Peyer's patch (tissue), 4 donors: ENCODE measurements around the gene ATRN. TPM values are rescaled to one million over a fixed set of nuclear protein-coding genes. Genes with fewer than 3 reads are reported as not detected.
A peak's percentile ranks its signal among the peaks of the same experiment; 100 is the strongest.

Experiments
- DNase-seq, 3 donors: peaks; one replicate each; pipeline ENCODE4 v3.0.0-alpha.2; 2017 to 2019
- H3K27ac ChIP-seq, 4 donors: fragments of 200-600 bp; sonication (generic); one replicate each; pipeline ENCODE4 v1.5.1; 2016 to 2019
- H3K27me3 ChIP-seq, 2 donors: fragments of 200-600 bp; sonication (generic); one replicate each; pipeline ENCODE4 v1.5.1; 2019
- H3K36me3 ChIP-seq, 3 donors: fragments of 200-600 bp; sonication (generic); one replicate each; pipeline ENCODE4 v1.5.1; 2016 to 2019
- H3K4me1 ChIP-seq, 4 donors: fragments of 200-600 bp; sonication (generic); one replicate each; pipeline ENCODE4 v1.5.1; 2016 to 2019
- H3K4me3 ChIP-seq, 4 donors: fragments of 200-600 bp; sonication (generic); 1 replicate in 3 of 4; 2 replicates in 1 of 4; pipeline ENCODE4 v1.5.1; 2016 to 2019; ENCODE audit warnings: mild to moderate bottlenecking in 1 of 4
- H3K9me3 ChIP-seq, 4 donors: fragments of 200-600 bp; sonication (generic); one replicate each; pipeline ENCODE4 v1.5.1; 2016 to 2019; ENCODE audit warnings: mild to moderate bottlenecking in 1 of 4
- POLR2A ChIP-seq, 2 donors: fragments of 450-650 bp; IDR thresholded peaks; one replicate each; pipeline ENCODE4 v1.5.1; 2017; ENCODE audit warnings: antibody characterized with exemption in 2 of 2, mild to moderate bottlenecking in 2 of 2, moderate library complexity in 2 of 2
- total RNA-seq, 4 donors: library from RNA; depleted of rRNA; stranded (reverse); fragments of >200 nt; gene quantifications; one replicate each; pipeline ENCODE4 v1.1.0, GENCODE V29; 2016
- TF ChIP-seq, protein P1 (sequence below), 6 experiments: fragments of 450-650 bp in 4 of 6; fragments of 200-600 bp in 2 of 6; sonication (generic) in 1 of 6; IDR thresholded peaks; one replicate each; pipeline ENCODE4 v1.5.1; 2017 to 2019; ENCODE audit warnings: antibody characterized with exemption in 6 of 6, mild to moderate bottlenecking in 3 of 6, moderate library complexity in 1 of 6

Gene ATRN
- total RNA-seq, 4 donors from 2014 or later = 14.9 to 99.5 (median 54.9) TPM

DNA sequence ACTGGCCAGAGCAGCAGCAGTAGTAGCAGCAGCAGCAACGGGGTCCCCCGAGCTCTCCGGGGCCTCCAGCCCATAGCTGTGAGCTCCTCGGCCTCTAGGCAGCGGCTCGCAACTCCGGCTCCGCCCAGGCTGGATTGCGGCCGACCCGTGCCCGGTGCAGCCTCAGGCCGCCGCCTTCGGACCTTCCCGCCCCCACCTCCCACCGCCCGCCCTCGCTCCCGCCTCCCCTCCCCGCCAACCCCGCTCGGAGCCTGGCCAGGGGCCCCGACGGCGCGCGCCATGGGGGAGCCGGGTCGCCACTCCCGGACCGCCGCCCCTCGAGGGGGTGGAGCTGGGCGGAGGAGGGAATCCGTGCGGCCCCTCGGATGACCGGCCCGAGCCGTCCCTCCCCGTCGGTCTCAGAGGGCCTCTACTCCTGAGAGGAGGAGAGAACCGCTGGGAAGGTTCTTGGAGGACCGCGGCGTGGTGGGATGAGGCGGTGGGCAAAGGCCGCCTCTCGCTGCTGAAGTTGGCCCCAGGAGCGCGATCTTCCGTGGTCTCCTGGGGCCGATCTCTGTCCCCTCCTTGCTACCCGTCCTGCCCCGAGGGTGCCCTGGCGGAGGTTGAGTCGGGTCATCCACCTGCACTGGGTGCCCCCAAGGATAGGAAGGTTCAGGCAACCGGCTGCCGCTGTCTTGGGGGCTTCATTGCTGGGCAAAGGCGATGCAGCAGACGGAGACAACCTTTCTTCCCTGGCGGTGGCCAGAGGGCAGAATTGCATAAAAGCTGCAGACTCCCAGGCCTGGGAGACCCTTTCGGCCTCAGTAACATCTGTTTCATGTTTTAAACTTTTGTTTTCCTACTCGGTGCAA is 211.3 kb downstream of the ATRN start, which contains the start of gene ADAM33:
Gene ADAM33, minus strand, starts transcription at position 80 of the 851 bp plus-strand sequence. Its CDS starts 6 bp downstream, at position 74.
- H3K27ac ChIP-seq = peak within 1 kb of the TSS; percentile 49 to 84 (median 70)
- no peaks in the 10 kb centered on the region for H3K27me3 ChIP-seq

DNA sequence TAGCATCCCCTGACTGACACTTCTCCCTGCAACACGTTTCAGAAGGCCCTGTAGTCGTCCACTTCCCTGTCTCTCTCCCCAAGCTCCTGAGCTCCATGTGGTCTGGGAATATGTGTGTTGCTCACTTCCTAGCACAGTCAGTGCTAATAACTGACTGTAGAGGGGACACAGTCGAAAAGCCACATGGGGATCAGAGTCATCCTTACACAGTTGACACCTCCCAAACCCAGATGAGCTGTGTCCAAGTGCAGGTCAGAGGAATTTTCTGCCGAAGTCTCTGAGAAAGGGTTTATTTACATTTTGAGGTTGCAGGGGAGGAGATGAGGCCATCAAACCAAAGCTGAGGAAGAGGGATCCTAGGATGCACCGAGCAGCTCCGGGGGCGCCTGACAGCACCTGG is 214.5 kb downstream of the ATRN start:
- H3K27me3 ChIP-seq = no peaks in the 10 kb centered on the region
- no peaks in the 10 kb centered on the region for H3K36me3 ChIP-seq
- no peaks in the 10 kb centered on the region for H3K9me3 ChIP-seq
- no peak overlapping the region for H3K4me3 ChIP-seq
- no peak for TF ChIP-seq POLR2A (IDR thresholded peaks at IDR 0.05)
- TF ChIP-seq, protein P1, sequence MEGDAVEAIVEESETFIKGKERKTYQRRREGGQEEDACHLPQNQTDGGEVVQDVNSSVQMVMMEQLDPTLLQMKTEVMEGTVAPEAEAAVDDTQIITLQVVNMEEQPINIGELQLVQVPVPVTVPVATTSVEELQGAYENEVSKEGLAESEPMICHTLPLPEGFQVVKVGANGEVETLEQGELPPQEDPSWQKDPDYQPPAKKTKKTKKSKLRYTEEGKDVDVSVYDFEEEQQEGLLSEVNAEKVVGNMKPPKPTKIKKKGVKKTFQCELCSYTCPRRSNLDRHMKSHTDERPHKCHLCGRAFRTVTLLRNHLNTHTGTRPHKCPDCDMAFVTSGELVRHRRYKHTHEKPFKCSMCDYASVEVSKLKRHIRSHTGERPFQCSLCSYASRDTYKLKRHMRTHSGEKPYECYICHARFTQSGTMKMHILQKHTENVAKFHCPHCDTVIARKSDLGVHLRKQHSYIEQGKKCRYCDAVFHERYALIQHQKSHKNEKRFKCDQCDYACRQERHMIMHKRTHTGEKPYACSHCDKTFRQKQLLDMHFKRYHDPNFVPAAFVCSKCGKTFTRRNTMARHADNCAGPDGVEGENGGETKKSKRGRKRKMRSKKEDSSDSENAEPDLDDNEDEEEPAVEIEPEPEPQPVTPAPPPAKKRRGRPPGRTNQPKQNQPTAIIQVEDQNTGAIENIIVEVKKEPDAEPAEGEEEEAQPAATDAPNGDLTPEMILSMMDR (IDR thresholded peaks at IDR 0.05) = no peak
- peaks cover 0 to 16% (median 2%) of the 10 kb centered on the region in 4 donors for H3K4me1 ChIP-seq
- H3K27ac ChIP-seq = no peak overlapping the region
- no peak for DNase-seq

More for the DNA sequence above, 211.3 kb downstream of the ATRN start, which contains the start of gene ADAM33:
- Histone ChIP-seq H3K4me1 (peaks cover 0 to 27% (median under 1%) of the 10 kb centered on the region in 4 donors), H3K4me3 (peak within 1 kb of the TSS; percentile 24 to 57 (median 38)), H3K36me3 (no peaks in the 10 kb centered on the region), H3K9me3 (no peaks in the 10 kb centered on the region)
- DNase-seq = no peak
- no peak for TF ChIP-seq POLR2A (IDR thresholded peaks at IDR 0.05)
- TF ChIP-seq, protein P1 (IDR thresholded peaks at IDR 0.05) = no peak

DNA sequence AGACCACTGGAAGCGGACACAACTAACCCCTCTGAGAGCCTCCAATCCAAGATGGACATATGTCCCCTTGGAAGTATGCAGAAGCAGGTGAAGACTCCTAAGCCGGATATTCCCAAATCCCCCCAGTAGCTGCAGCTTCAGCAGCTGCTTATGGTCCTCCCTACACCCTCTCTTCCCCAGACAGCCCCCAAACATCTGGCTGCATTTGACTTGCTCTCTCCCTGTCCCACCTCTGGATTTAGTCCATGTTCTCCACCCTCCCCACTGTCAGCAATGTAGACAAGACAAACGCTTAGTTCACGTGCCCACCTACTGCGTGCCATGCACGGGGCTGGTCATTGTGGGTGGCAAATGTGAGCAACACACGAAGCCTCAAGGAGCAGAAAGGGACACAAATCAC is 215.6 kb downstream of the ATRN start:
- Histone ChIP-seq H3K36me3 (no peaks in the 10 kb centered on the region), H3K4me1 (peaks cover 0 to 9% (median 2%) of the 10 kb centered on the region in 4 donors), H3K27me3 (no peaks in the 10 kb centered on the region), H3K4me3 (no peak overlapping the region), H3K27ac (peak overlapping the region in 3 of 4 donors; percentile 42 to 55 (median 52)), H3K9me3 (no peaks in the 10 kb centered on the region)
- no peak for DNase-seq
- TF ChIP-seq POLR2A (IDR thresholded peaks at IDR 0.05) = no peak
- TF ChIP-seq, protein P1 (IDR thresholded peaks at IDR 0.05) = no peak

DNA sequence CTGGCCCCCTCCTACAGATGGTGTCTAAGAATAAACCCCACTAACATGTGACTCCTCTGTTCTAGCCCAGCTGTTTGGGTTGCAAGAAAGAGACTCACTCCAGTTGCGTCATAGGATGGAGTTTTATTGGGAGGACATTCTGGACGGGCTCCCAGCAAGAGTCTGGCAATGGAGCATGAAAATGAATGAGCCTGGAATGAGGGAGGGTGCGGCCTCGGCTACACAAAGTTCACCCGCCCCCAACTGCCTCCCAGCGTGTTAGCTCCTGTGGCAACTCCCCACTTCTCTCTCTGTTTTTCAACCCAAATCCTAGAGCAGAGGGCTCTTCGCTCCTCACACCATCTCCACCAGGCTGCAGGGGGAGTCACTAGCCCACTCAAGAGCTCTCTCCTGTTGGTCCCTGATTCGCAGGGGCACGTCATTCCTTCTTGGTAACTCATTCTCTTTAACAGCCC is 216.1 kb downstream of the ATRN start:
- no peak for TF ChIP-seq POLR2A (IDR thresholded peaks at IDR 0.05)
- TF ChIP-seq, protein P1 (IDR thresholded peaks at IDR 0.05) = no peak
- H3K36me3 ChIP-seq = no peaks in the 10 kb centered on the region
- peak overlapping the region; percentile 27 to 55 (median 47) for H3K27ac ChIP-seq
- no peaks in the 10 kb centered on the region for H3K27me3 ChIP-seq
- DNase-seq = peak; percentile 25 to 79 (median 63)
- H3K4me3 ChIP-seq = no peak overlapping the region
- H3K4me1 ChIP-seq = peaks cover 0 to 4% (median 2%) of the 10 kb centered on the region in 4 donors
- H3K9me3 ChIP-seq = no peaks in the 10 kb centered on the region

DNA sequence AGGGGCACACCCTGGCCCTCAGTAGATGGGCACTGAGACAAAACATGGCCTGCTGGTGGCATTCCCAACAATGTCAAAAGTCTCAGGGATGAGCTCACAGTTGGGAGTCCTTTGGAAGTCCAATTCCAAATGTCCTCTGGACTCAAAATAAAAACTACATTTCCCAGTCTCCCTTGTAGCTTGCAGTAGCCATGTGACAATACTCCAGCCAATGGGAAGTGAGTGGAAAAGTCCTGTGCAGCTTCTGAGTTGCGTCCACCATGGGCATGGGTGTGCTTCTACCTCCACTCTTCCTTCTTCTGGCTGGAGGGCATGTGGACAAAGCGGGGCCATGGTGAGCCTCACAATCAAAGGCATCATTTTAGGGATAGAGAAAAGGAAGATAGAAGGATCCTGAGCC is 216.8 kb downstream of the ATRN start:
- Histone ChIP-seq H3K9me3 (no peaks in the 10 kb centered on the region), H3K4me3 (no peak overlapping the region), H3K4me1 (peaks cover 0 to 4% (median 0%) of the 10 kb centered on the region in 4 donors), H3K27me3 (no peaks in the 10 kb centered on the region), H3K36me3 (no peaks in the 10 kb centered on the region), H3K27ac (peak overlapping the region; percentile 27 to 55 (median 46))
- DNase-seq = no peak
- TF ChIP-seq, protein P1 (IDR thresholded peaks at IDR 0.05) = no peak
